HG02759 (cell line): ENCODE results near the gene NPHS1.
"Not testable (repeated sequence)": the region's sequence is repeated elsewhere in the genome, so short reads cannot be mapped to it uniquely, and the experiment has no call there.

Experiments
- ATAC-seq: cut with Tn5 transposase; IDR thresholded peaks from one replicate; pipeline ENCODE4 v1.9.1; 2021; ENCODE audit warnings: mild to moderate bottlenecking, moderate library complexity; ENCODE audit not compliant: unreplicated experiment

NPHS1 gene

DNA sequence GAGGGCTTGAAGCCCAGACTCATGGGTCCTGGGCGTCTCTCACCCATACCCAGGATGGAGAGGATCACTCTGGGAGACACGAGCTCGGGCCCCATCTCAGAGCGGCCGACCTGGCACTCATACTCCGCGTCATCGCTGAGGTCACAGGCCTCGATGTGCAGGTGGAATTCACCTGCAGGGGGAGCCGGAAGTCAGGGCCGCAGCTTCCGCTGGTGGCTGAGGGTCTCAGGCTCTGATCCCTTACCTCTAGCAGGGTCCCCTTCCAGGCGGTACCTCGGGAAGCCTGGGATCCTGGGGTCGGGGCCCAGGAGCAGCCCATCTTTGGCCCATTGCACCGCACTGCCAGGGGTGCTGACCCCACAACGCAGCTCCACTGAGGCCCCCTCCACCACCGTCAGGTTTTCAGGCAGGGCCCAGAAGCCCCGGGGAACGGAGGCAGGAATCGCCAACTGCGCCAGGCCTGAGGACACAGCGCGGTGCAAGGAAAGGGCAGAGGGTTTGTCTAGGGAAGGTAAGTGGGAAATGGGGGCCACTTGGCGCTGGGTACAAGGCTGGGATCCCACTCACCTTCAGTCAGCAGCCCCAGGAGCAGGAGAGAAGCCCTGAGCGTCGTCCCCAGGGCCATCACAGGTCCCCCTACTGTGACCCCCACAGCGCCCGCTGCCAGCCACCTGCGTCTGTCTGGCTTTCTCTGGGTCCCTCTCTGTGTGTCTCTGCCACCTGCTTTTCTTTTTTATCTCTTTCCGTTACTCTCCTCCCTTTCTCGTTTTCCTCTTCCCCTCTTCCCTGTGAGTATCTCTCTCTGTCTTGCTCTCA is 883 bp downstream of the NPHS1 start:
- ATAC-seq, result no peak

DNA sequence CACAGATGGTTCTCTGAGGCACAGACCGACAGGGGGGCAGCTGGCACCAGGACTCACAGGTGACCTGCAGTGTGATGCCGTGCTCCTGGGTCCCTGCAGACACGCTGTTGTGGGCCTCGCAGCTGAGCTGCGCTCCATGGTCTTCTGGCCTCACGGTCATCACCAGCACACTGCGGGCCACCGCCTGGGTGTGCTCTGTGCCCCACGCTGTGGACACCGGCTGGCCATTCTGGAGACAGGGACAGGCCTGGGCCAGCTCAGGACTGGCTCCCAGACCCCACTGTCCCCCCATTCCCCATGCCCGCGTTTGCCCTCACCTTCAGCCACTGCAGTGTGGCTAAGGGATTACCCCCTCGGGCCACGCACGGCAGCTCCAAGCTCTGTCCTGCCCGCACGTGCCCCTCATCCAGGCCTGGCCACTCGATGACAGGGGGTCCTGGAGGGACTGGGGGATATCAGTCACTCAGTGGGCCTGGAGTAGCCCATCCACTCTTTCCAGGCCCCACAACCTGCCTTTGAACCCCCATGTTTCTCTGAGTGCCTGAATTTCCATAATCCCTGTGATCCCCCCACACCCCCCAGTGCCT is 3.3 kb downstream of the NPHS1 start:
- no peak for ATAC-seq

DNA sequence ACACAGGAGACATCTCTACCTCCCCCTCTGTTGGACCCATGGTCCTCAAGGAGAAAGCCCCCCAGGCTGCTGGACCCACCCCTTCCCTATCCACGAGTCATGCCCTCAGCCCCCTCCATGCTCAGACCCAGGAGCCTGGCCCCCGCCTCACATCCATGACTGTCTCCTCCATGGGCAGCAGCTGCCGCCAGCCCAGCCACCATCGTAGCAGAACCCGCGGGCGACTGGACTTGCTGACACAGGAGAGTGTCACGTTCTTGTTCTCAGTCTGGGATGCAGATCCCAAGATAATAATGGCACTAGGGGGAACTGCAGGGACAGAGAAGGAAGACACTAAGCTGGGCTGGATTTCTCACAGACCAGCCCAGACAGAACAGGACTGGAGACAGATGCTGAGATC is 3.8 kb downstream of the NPHS1 start:
- no peak for ATAC-seq

DNA sequence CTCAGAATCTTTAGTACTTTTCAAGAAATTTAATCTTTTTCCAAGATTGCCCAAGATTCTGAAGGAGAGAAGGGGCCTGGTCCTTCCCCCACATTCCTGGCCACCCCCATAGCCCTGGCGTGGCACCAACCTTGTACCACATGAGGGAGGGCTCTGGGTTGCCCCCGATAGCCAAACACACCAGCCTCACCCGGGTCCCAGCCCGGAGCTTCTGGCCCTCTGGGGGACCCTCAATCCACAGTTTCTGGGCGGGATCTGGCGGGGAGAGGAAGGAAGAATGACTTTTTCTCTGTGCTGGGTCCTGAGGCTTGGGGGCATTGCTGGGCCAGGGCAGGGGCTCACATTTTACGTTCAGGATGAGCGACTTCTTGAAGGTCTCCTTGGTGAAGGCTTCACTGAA is 4.4 kb downstream of the NPHS1 start:
- ATAC-seq, result no peak

DNA sequence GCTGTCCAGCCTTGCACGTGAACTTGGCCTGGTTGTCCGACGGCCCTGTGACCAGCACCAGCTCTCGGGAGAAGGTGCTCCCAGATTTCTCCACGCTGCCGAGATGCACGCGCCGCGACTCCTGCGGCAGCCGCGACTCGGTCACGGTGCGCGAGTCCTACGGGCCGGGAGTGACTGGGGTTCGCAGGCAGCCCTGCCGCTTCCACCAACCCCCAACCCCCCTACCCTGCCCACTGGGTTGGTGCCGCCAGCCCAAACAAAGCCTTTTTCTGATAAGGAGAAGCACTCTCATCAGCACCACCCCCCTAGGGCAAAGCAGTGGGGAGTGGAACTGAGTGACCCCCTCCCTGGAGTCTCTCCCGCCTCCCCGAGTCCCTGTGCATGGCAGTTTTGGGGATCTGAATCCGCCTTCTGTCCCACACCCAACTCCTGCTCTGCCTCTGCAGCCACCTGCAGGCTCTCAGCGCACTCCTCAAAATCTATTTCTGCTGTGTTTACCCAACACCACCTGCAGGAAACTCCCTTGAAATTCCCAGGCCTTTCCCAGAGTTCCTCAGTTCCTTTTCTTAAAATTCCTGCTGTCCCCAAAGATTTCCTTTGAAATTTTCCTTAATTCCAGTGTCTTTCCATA is 6.2 kb downstream of the NPHS1 start:
- ATAC-seq, result no peak

DNA sequence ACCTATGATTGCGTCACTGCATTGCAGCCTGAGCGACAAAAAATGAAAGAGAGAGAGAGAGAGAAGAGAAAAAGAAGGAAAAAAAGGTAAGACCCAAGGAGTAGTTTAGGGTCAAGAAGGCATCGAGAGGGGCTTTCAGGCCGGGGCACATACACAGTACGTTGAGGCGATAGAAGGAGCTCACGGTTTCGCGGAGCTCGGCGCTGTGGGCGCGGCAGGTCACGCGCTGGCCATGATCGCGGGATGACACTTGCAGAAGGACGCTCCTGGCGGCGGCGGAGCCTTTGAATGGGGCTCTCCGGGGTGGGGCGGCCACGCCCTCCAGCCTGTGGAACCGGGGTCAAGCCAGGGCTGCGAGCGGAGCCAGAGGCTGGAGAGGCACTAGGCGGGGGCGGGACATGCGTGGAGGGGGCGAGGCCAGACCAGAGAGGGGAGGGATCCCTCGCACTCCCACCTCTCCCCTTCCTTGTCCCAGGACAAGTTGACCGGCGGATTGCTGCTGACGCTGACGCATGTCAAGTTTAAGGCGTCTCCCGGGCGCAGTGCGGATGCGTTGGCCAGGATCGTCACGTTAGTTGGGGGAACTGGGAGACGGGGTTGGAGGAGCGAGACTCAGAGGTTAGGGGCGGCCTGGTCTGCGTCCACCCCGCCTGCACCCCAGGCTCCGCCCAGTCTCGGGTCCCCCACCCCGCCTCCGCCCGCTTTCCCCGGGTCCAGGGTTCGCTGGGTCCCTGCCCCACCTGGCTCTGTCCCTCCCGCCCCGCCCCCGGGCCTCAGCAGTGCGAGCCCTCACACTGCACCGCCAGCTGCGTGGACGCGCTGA is 6.9 kb downstream of the NPHS1 start:
- ATAC-seq, result no peak

DNA sequence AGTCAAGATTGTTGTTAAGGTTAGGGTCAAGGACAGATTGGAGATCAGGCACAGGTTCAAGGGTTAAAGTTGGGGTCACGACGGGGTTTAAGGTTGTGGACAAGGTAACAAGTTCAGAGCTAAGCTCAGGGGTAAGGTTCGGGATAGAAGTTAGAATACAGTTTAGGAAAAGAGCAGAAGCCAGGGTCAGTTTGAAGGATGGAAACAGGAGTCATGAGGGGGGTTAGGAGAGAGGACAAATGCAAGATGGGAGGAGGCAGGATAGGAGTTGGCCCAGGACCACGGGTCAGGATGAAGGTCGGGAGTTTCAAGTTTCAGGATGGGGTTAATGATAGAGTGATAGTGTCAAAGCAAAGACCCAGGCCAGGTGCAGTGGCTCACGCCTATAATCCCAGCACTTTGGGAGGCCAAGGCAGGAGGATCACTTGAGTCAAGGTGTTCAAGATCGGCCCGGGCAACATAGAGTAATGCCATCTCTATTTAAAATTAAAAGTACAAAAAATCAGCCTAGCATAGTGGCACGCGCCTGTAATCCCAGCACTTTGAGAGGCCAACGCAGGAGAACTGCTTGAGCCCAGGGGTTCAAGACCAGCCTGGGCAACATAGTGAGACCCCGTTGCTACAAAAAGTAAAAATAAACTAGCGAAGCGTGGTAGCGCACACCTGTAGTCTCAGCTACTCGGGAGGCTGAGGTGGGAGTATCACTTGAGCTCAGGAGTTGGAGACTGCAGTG is 7.7 kb downstream of the NPHS1 start:
- no peak for ATAC-seq

DNA sequence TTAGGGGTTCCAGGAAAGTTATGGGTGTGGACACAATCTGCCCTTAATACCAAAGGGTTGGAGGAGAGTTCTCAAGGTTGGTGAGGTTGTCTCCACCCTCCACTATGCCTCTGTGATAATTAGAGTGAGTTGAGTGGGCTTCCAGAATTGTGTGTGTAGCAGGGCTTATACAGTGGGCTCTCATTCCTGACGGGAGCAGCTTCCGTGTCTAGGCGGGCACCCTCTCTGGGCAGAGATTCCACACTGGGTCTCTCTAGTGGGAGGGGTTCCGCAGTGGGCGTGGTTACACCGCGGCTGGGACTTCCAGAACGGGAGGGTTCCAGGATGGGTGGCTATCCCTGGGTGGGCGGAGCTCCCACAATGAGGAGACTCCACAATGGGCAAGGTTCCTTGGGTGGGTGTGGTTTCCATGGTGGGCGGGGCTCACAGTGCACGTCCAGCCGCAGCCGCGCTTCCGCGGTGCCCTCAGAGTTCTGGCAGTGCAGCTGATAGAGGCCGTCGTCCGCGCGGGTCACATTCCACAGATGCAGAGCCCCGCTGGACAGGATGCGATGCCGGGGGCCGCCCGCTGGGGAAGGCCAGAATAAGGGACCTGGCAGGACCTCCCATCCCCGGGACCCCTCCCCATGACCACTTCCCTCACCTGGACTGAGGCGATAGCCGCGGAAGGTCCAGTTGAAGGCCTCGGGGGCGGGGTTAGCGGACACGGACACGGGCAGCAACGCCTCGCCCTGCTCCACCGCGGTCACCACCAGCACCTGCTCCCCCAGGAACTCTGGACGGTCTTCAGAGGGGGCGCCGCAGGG is 8.4 kb downstream of the NPHS1 start:
- ATAC-seq, result no peak

DNA sequence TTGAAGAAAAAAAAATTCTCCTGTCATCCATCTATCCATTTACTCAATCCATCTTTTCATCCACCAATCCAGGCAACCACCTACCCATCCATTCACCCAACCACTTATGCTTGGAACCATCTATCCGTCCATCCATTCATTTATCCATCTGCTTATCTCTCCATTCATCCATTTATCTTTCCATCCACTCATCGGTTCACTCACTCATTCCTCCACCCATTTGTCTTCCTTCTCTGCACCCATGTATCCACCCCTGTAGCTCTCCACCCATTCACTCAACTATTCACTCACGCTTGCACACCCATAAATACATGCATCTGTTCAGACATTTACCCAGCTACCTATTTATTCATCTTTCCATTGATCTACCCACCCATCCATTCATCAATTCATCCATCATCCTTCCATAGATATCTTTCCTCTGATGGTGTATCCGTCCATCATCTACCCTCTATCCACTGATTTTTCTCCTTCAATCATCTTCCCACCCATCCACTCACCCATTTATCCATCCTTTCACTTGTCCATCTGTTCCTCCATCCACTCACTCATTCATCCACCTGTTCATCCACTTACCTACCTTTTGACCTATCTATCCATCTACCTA is 9.5 kb downstream of the NPHS1 start:
- no peak for ATAC-seq

DNA sequence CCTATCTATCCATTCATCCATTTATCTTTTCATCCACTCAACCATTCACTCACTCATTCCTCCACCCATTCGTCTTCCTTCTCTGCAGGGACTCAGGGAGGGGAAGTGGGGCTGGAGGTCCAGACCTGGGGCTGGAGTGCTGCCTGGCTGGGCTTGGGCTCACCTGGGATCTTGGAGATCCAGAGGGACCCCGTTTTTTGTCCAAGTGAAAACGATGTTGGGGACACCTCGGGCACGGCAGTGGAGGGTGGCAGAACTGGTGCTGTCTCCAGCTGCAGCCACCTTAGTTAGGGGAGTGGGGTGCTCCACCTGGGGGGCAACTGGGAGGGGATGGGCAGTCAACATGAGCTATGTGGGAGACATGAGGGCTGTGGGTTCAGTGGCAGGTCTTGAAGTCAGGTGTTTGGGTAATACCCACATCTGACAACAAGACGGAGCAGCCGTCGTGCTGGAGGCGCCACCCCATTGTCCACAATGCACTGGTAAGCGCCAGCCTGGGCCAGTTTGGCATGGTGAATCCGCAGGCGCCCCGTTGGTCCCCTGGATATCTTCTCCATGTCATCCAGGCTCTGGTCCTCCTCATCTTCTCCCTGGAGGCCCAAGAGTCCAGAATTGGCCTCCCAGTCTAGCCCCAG is 10.2 kb downstream of the NPHS1 start:
- no peak for ATAC-seq

DNA sequence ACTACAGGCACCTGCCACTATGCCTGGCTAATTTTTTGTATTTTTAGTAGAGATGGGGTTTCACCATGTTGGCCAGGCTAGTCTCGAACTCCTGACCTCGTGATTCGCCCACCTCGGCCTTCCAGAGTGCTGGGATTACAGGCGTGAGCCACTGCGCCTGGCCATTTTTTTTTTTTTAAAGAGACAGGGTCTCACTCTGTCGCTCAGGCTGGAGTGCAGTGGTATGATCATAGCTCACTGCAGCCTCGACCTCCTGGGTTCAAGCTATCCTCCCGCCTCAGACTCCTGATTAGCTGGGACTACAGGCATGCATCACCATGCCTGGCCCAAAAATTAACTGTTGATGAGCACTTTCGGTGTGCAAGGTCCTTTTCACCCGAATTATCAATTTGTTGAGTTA is 16.2 kb downstream of the NPHS1 start:
- ATAC-seq, result not testable (repeated sequence)

DNA sequence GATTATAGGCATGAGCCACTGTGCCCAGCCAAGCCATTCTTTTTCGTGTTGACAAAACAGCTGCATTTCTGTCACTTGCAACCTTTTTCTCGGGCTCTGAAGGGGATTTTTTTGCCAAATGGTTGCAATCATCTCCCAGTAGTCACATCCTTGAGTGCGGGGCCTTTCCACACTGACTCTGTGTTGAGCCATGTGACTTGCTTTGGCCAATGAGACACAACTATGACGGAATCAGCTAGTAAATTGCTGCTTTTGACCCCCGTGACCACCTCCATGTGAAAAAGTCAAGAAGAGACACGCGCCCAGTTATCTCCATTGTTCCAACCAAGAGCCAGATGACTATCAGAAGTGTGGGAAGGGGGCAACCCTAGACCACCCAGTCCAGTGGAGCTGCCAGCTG is 18.3 kb downstream of the NPHS1 start:
- no peak for ATAC-seq

DNA sequence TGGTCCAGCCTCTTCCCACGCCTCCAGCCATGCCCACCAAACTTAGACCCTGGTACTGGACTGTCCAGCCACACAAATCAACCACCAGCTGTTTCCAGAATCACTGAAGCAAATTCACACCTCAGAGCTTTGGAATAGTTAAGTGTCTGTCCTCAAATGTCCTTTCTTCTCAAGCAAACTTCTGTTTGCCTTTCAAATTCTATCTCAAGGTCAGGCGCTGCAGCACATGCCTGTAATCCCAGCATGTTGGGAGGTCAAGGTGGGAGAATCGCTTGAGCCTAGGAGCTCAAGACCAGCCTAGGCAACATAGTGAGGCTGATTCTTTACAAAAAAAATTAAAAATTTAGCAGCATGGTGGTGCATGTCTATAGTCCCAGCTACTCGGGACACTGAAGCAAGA is 20.2 kb downstream of the NPHS1 start:
- ATAC-seq, result no peak

DNA sequence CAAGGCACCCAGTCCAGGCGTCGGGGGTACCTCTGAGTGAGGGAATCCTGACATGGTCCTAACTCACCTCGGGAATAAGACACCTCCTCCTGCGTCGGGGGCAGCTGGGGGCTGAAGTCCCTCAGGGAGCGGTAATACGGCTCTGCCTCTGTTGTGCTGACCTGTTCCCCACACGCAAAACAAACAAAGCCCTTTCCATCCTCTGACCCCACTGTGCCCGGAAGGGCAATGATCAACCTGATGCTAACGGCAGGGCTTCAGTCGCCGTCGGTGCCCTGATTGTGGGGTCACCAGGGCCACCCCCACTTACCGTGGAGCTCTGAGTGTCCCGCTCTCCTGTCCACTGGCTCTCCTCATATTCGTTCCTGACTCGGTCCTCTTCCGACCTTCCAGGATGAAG is 21.3 kb downstream of the NPHS1 start:
- ATAC-seq, result no peak

DNA sequence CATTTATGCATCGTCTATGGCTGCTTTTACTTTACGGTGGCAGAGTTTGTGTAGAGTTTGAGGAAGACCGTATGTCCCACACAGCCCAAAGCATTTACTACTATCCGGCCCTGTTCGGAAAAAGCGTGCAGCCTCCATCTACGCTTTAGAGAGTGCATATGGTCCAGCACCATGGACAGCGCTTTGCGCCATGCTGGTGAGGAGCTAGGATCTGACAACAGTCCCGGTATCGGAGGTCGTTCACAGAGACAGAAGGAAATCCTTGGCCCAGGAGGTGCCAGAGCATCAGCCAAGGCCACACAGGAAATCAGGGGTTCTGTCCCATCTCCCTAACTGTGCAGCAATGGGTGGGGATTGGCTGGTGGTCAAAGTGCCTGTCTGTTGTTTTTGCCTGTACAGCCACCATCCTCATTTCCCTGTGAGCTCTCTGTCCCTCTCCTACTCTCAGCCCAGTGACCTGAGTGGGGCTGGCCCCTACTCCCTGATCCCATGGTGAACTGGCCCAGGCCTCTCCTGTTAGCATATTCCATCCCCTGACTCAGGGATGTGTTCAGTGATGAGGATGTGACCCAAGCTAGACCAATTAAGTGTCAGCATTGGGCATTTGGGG is 23.5 kb downstream of the NPHS1 start:
- no peak for ATAC-seq

DNA sequence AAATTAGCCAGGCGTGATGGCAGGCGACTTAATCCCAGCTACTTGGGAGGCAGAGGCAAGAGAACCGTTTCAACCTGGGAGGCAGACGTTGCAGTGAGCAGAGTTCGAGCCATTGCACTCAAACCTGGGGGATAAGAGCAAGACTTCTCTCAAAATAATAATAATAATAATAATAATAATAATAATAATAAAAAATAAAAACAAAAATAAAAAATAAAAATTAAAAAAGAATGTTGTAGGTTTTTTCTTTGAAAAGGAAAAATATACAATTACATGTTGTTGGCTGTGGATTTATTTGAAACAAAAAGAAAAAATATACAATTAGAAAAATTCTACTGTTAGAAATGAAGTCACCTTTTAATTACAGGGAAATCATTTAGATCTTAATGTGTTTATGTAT is 28.2 kb downstream of the NPHS1 start:
- no peak for ATAC-seq

DNA sequence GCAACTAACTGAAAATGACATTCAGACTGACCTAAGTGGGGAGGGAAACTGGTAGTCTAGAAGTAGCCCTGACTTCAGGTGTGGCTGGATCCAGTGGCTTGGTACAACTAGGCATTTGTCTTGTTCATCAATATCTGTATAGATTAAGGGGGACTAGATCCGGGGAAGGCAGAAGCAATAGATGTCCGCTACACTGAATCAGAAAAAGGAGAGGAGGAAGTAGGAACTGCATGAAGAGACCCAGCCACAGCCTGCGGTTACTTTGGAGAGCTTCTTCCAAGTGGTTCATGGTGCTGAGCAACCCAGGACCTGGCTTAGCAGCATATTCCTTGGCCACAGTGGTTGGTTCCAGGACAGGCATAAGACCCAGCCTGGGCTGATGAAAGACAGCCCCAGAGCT is 29.7 kb downstream of the NPHS1 start:
- no peak for ATAC-seq

DNA sequence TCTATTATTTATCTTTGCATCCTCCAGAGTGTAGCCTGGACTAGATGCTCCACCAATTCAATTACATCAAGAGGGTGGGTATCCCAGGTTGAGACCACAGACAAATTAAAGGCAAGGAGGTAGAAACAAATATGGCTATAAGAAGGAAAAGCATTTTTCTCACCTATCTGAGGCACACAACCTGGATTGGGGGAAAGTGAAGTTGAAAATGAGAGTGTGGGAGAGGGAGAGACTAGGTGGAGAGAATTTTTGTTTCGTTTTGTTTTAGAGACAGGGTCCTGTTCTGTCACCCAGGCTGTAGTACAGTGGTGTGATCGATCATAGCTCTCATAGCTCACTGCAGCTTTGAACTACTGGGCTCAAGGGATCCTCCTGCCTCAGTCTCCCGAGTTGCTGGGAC is 33.9 kb downstream of the NPHS1 start:
- no peak for ATAC-seq

DNA sequence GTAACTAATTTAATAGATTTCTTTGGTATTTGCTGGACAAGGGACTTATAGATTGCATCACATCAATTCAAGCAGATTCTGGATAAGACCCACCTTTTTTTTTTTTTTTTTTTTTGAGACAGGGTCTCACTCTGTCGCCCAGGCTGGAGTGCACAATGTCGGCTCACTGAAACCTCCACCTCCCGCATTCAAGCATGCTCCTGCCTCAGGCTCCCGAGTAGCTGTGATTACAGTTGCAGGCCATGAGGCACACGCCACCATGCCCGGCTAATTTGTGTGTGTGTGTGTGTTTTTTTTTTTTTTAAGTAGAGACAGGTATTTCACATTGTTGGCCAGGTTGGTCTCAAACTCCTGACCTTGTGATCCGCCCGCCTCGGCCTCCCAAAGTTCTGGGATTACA is 35.5 kb downstream of the NPHS1 start:
- no peak for ATAC-seq
